Type B pancreatic cell (in vitro differentiated cells): ENCODE measurements around the gene ERICH2. TPM values are rescaled to one million over a fixed set of nuclear protein-coding genes. Genes with fewer than 3 reads are reported as not detected.

ENCODE experiments used
- DNase-seq: peaks from one replicate; pipeline ENCODE4 v3.0.0; 2021; ENCODE audit warnings: mixed read lengths; ENCODE audit not compliant: unreplicated experiment; ENCODE audit errors: extremely low spot score
- H3K27ac Mint-ChIP-seq: 2 replicates; pipeline ENCODE4 v1.8.0; 2021; ENCODE audit warnings: mild to moderate bottlenecking, mixed read lengths
- H3K27me3 Mint-ChIP-seq: 2 replicates; pipeline ENCODE4 v1.8.0; 2021; ENCODE audit warnings: mixed read lengths
- H3K36me3 Mint-ChIP-seq: 2 replicates; pipeline ENCODE4 v1.8.0; 2021; ENCODE audit warnings: mixed read lengths
- H3K4me1 Mint-ChIP-seq: one replicate; pipeline ENCODE4 v1.8.0; 2021; ENCODE audit warnings: mixed read lengths; ENCODE audit not compliant: unreplicated experiment
- H3K4me3 Mint-ChIP-seq: 2 replicates; pipeline ENCODE4 v1.8.0; 2021; ENCODE audit warnings: mild to moderate bottlenecking, mixed read lengths
- H3K9me3 Mint-ChIP-seq: 2 replicates; pipeline ENCODE4 v1.8.0; 2021; ENCODE audit warnings: mixed read lengths
- CTCF ChIP-seq: fragments of 200-600 bp; sonication (generic); conservative IDR thresholded peaks from 2 replicates; pipeline ENCODE4 v1.5.0; 2021; ENCODE audit warnings: antibody characterized with exemption, mild to moderate bottlenecking
- total RNA-seq: library from RNA; stranded (reverse); gene quantifications from 2 replicates; pipeline ENCODE4 v1.2.1, GENCODE V29; 2021; ENCODE audit warnings: low replicate concordance

The ERICH2 gene
- total RNA-seq, 1 donor from 2014 or later = not detected

GRCh38 chr2:170736628-170737027 lies 33.5 kb upstream of the ERICH2 start:
- Mint-ChIP-seq H3K9me3 (no peaks in the 10 kb centered on the region), H3K27me3 (peaks cover 3% of the 10 kb centered on the region), H3K36me3 (no peaks in the 10 kb centered on the region), H3K4me3 (no peak overlapping the region), H3K27ac (no peak overlapping the region), H3K4me1 (no peaks in the 10 kb centered on the region)
- TF ChIP-seq CTCF = no peak
- DNase-seq = no peak

GRCh38 chr2:170737406-170737805 lies 32.8 kb upstream of the ERICH2 start:
- H3K27ac Mint-ChIP-seq = no peak overlapping the region
- H3K27me3 Mint-ChIP-seq = peaks cover 3% of the 10 kb centered on the region
- TF ChIP-seq CTCF = no peak
- DNase-seq = no peak
- no peak overlapping the region for H3K4me3 Mint-ChIP-seq
- no peaks in the 10 kb centered on the region for H3K36me3 Mint-ChIP-seq
- no peaks in the 10 kb centered on the region for H3K9me3 Mint-ChIP-seq
- H3K4me1 Mint-ChIP-seq = no peaks in the 10 kb centered on the region

GRCh38 chr2:170737821-170738220 lies 32.4 kb upstream of the ERICH2 start:
- no peaks in the 10 kb centered on the region for H3K4me1 Mint-ChIP-seq
- H3K27ac Mint-ChIP-seq = no peak overlapping the region
- no peak overlapping the region for H3K4me3 Mint-ChIP-seq
- H3K27me3 Mint-ChIP-seq = peaks cover 3% of the 10 kb centered on the region
- TF ChIP-seq CTCF = no peak
- H3K9me3 Mint-ChIP-seq = no peaks in the 10 kb centered on the region
- DNase-seq = no peak
- no peaks in the 10 kb centered on the region for H3K36me3 Mint-ChIP-seq

- H3K27ac Mint-ChIP-seq = no peak overlapping the region
Observed at GRCh38 chr2:170739048-170739447, 31.1 kb upstream of the ERICH2 start.

GRCh38 chr2:170739507-170740046 lies 30.6 kb upstream of the ERICH2 start:
- no peak for DNase-seq
- Mint-ChIP-seq H3K4me1 (no peaks in the 10 kb centered on the region), H3K27ac (no peak overlapping the region), H3K4me3 (no peak overlapping the region), H3K36me3 (no peaks in the 10 kb centered on the region), H3K9me3 (no peaks in the 10 kb centered on the region), H3K27me3 (no peaks in the 10 kb centered on the region)
- no peak for TF ChIP-seq CTCF

More at GRCh38 chr2:170739048-170739447, 31.1 kb upstream of the ERICH2 start:
- no peaks in the 10 kb centered on the region for H3K4me1 Mint-ChIP-seq
- H3K36me3 Mint-ChIP-seq = no peaks in the 10 kb centered on the region
- H3K4me3 Mint-ChIP-seq = no peak overlapping the region
- DNase-seq = no peak
- H3K9me3 Mint-ChIP-seq = no peaks in the 10 kb centered on the region
- TF ChIP-seq CTCF = no peak
- H3K27me3 Mint-ChIP-seq = no peaks in the 10 kb centered on the region

- Mint-ChIP-seq H3K4me3 (no peak overlapping the region), H3K27ac (no peak overlapping the region), H3K4me1 (no peaks in the 10 kb centered on the region), H3K9me3 (no peaks in the 10 kb centered on the region), H3K36me3 (no peaks in the 10 kb centered on the region), H3K27me3 (no peaks in the 10 kb centered on the region)
- no peak for DNase-seq
- TF ChIP-seq CTCF = no peak
Observed at GRCh38 chr2:170740660-170741059, 29.5 kb upstream of the ERICH2 start.
